Esophagus (tissue), 2 donors: ENCODE results near the gene TLCD1. TPM values are rescaled to one million over a fixed set of nuclear protein-coding genes. Genes with fewer than 3 reads are reported as not detected.
"Not testable (repeated sequence)": the region's sequence is repeated elsewhere in the genome, so short reads cannot be mapped to it uniquely, and the experiment has no call there.

Experiments used
- H3K27ac ChIP-seq, 2 donors: one replicate each; pipeline ENCODE4 v1.5.1; 2013; ENCODE audit warnings: low read depth in 2 of 2, mild to moderate bottlenecking in 2 of 2, inconsistent platforms in 1 of 2, low read length in 1 of 2, moderate library complexity in 1 of 2
- H3K27me3 ChIP-seq, 2 donors: one replicate each; pipeline ENCODE4 v1.6.1; 2013; ENCODE audit warnings: low read length in 2 of 2, control low read depth in 1 of 2, mild to moderate bottlenecking in 1 of 2; ENCODE audit not compliant: insufficient read depth in 2 of 2, control insufficient read depth in 1 of 2
- H3K36me3 ChIP-seq, 2 donors: one replicate each; pipeline ENCODE4 v1.6.1; 2013; ENCODE audit warnings: low read length in 1 of 2; ENCODE audit not compliant: control insufficient read depth in 2 of 2, insufficient read depth in 2 of 2
- H3K4me1 ChIP-seq, 2 donors: one replicate each; pipeline ENCODE4 v1.6.1; 2013; ENCODE audit warnings: low read length in 1 of 2; ENCODE audit not compliant: control insufficient read depth in 2 of 2, insufficient read depth in 2 of 2
- H3K4me3 ChIP-seq, 2 donors: one replicate each; pipeline ENCODE4 v1.5.1; 2013; ENCODE audit warnings: low read length in 2 of 2, mild to moderate bottlenecking in 2 of 2, low read depth in 1 of 2, moderate library complexity in 1 of 2
- H3K9me3 ChIP-seq, 2 donors: one replicate each; pipeline ENCODE4 v1.6.1; 2013; ENCODE audit warnings: mild to moderate bottlenecking in 2 of 2, low read depth in 1 of 2, low read length in 1 of 2, moderate library complexity in 1 of 2; ENCODE audit not compliant: control insufficient read depth in 2 of 2, insufficient read depth in 1 of 2
- WGBS, 2 donors: extraction: QIAGEN DNeasy Blood & Tissue Kit; methylation state at CpG; one replicate each; pipeline ENCODE4 v1.1.7; 2013; 5-methylcytosine and 5-hydroxymethylcytosine counted together
- polyA plus RNA-seq, 2 donors: library from polyadenylated mRNA; stranded (reverse); fragments of 200-250 nt; gene quantifications; one replicate each; pipeline ENCODE4 v1.2.3, GENCODE V29; 2013
- donor health status: healthy with polysubstance abuse.
- donor health status: Bipolar disorder and iron deficiency.

TLCD1 gene
- polyA plus RNA-seq, 2 donors: 12.5 to 16.9 TPM

- Histone ChIP-seq H3K4me1 (peaks cover 7 to 17% of the 10 kb centered on the region in 2 donors), H3K9me3 (no peaks in the 10 kb centered on the region), H3K27me3 (no peaks in the 10 kb centered on the region), H3K4me3 (no peak overlapping the region), H3K36me3 (no peaks in the 10 kb centered on the region), H3K27ac (no peak overlapping the region)
- WGBS, 2 donors: 73 to 77% methylated on average over 19 of the region's 19 CpGs
Measured at GRCh38 chr17:28741358-28742349, 15.6 kb upstream of the TLCD1 start.

- H3K36me3 ChIP-seq: no peaks in the 10 kb centered on the region
- no peaks in the 10 kb centered on the region for H3K27me3 ChIP-seq
- H3K9me3 ChIP-seq: no peaks in the 10 kb centered on the region
- peaks cover 4 to 11% of the 10 kb centered on the region in 2 donors for H3K4me1 ChIP-seq
- H3K4me3 ChIP-seq: no peak overlapping the region
- no peak overlapping the region for H3K27ac ChIP-seq
- 77 to 80% methylated on average over 10 of the region's 10 CpGs for WGBS, 2 donors
Measured at GRCh38 chr17:28740406-28741357, 14.6 kb upstream of the TLCD1 start.

GRCh38 chr17:28738680-28739384, 12.8 kb upstream of the TLCD1 start:
- Histone ChIP-seq H3K4me3 (no peak overlapping the region), H3K27me3 (no peaks in the 10 kb centered on the region), H3K36me3 (peaks cover 0 to 2% of the 10 kb centered on the region in 2 donors), H3K9me3 (no peaks in the 10 kb centered on the region), H3K27ac (no peak overlapping the region), H3K4me1 (peaks cover 0 to 7% of the 10 kb centered on the region in 2 donors)
- 85 to 89% methylated on average over 10 of the region's 10 CpGs for WGBS, 2 donors

GRCh38 chr17:28737770-28738679, 12.0 kb upstream of the TLCD1 start:
- H3K27ac ChIP-seq: no peak overlapping the region
- H3K36me3 ChIP-seq: peaks cover 0 to 2% of the 10 kb centered on the region in 2 donors
- peaks cover 0 to 2% of the 10 kb centered on the region in 2 donors for H3K4me1 ChIP-seq
- H3K4me3 ChIP-seq: no peak overlapping the region
- H3K27me3 ChIP-seq: no peaks in the 10 kb centered on the region
- WGBS, 2 donors: 83 to 86% methylated on average over 22 of the region's 22 CpGs
- no peaks in the 10 kb centered on the region for H3K9me3 ChIP-seq

GRCh38 chr17:28737316-28737715, 11.3 kb upstream of the TLCD1 start:
- no peak overlapping the region for H3K4me3 ChIP-seq
- H3K27me3 ChIP-seq: no peaks in the 10 kb centered on the region
- no peak overlapping the region for H3K27ac ChIP-seq
- WGBS, 2 donors: 95 to 98% methylated on average over 12 of the region's 12 CpGs
- H3K4me1 ChIP-seq: peaks cover 0 to 2% of the 10 kb centered on the region in 2 donors
- H3K9me3 ChIP-seq: no peaks in the 10 kb centered on the region
- peaks cover 0 to 2% of the 10 kb centered on the region in 2 donors for H3K36me3 ChIP-seq

GRCh38 chr17:28735913-28736769, 10.1 kb upstream of the TLCD1 start:
- H3K4me3 ChIP-seq, H3K27me3 ChIP-seq, H3K9me3 ChIP-seq, H3K36me3 ChIP-seq, H3K4me1 ChIP-seq, H3K27ac ChIP-seq: not testable (repeated sequence)
- 91 to 93% methylated on average over 4 to 5 of the region's 8 CpGs for WGBS, 2 donors

- 59 to 68% methylated on average over 5 of the region's 5 CpGs for WGBS, 2 donors
- peaks cover 0 to 2% of the 10 kb centered on the region in 2 donors for H3K36me3 ChIP-seq
- H3K27ac ChIP-seq: no peak overlapping the region
- peaks cover 0 to 2% of the 10 kb centered on the region in 2 donors for H3K4me1 ChIP-seq
- H3K4me3 ChIP-seq: no peak overlapping the region
- no peaks in the 10 kb centered on the region for H3K9me3 ChIP-seq
- no peaks in the 10 kb centered on the region for H3K27me3 ChIP-seq
Measured at GRCh38 chr17:28735242-28735722, 9.2 kb upstream of the TLCD1 start.
